ENCODE measurements around the gene C2CD3.
"Not testable (repeated sequence)": the region's sequence is repeated elsewhere in the genome, so short reads cannot be mapped to it uniquely, and the experiment has no call there.

The C2CD3 gene

GRCh38 chr11:74077193-74077592 lies 93.6 kb downstream of the C2CD3 start:
- DNase-seq (ENCODE audit: low spot score), result no peak
- POLR2A ChIA-PET (ENCODE audit: low non-redundant PET), result no interaction called here
- CTCF ChIA-PET, result no interaction called here
- no peak for TF ChIP-seq CTCF (conservative IDR thresholded peaks at IDR 0.05; ENCODE audit: low read depth)
- no peak overlapping the region for H3K27ac ChIP-seq

- CTCF ChIA-PET, result no interaction called here
These were observed 98.1 kb downstream of the C2CD3 start for GRCh38 chr11:74072721-74073120.

GRCh38 chr11:74072286-74072685 lies 98.5 kb downstream of the C2CD3 start:
- ChIA-PET POLR2A (ENCODE audit: low non-redundant PET) (no interaction called here), CTCF (no interaction called here)
- H3K27ac ChIP-seq, result no peak overlapping the region
- DNase-seq (ENCODE audit: low spot score), result no peak
- no peak for TF ChIP-seq CTCF (conservative IDR thresholded peaks at IDR 0.05; ENCODE audit: low read depth)

More at GRCh38 chr11:74072721-74073120, 98.1 kb downstream of the C2CD3 start:
- DNase-seq (ENCODE audit: low spot score), result no peak
- POLR2A ChIA-PET (ENCODE audit: low non-redundant PET), result no interaction called here
- TF ChIP-seq CTCF (conservative IDR thresholded peaks at IDR 0.05; ENCODE audit: low read depth), result no peak
- no peak overlapping the region for H3K27ac ChIP-seq

DNA sequence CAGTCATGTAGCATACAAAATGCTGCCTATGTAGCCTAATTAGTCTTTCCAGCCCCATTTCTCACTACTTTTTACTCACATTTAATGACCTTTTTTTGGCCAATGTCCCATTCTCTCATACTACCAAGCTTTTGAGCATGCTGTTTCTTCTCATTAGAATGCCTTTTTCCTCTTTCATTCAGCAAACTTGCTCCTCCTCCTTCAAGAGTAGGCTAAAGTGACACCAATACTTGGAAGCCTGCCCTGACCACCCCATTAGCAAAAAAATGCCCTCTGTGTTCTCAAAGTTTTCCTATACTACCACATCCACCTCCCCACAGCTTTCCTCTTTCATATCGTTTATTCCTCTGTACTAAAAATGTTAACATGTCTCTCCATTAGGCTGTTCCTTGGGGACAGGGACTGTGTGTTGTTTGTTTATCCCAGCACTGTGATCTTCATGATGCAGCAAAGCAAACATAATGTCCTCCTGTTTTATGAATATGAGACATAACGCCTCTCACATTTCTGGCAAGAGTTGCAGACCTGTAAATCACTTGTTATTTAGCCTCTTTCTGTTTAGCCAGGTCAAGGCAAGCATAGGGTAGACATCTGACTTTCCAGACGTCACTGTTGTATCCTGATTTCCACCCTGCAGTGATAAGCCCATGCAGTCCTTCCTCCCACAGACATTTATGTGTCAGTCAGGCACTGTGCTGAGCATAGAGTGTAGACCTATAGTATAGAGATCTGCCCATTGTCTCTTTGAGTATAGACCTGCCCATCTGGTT lies 99.9 kb downstream of the C2CD3 start:
- CTCF ChIA-PET, result interaction anchor here (0.6 kb wide), 1 partner anchor 232 kb away, joined by 6 read pairs; no protein-coding TSS in a partner anchor
- H3K27ac ChIP-seq, result no peak overlapping the region
- POLR2A ChIA-PET (ENCODE audit: low non-redundant PET), result no interaction called here
- DNase-seq (ENCODE audit: low spot score), result no peak
- no peak for TF ChIP-seq CTCF (conservative IDR thresholded peaks at IDR 0.05; ENCODE audit: low read depth)

DNA sequence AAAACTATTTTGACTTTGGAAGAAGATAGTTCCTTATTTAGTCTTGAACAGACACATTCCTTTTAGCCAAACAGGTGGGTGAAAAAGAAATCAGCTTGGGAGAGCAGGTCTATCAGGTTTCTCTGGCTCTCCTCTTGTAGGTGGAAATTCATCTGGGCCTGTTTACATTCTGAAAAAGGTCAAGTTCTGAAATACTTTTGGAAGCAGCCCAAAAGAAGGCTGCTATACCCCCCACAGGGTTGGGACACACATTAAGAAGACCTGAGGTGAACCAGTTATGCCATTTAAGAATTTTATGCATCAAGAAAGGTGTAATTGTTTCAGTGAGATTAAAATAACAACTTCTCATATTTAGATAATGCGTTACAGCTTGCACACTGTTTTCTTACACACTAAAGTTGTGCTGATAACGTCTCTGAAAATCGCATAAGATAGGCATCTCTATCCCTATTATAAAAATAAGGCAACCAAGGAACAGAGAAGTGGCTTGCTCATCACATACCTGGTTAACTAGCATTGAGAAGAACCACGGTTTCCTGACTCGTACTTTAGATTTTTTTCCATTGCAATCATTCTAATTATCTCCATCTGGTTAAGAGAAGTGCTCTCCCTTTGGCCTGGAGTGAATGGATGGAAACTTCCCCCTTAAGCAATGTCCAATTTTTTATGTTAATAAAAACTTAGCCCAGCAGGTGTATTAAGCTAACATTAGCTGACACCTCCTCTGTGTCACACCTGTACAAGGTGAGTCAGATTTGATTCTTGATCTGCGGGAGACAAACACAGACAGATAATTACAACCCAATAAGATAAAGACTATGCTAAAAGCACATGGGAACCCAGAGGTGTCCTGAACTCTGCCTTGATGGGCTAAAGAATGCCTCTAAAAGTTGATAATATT lies 101.4 kb downstream of the C2CD3 start:
- ChIA-PET CTCF (interaction anchor here (0.6 to 0.8 kb wide), 2 partner anchors 10 to 20 kb away, joined by 4 to 5 read pairs; no protein-coding TSS in a partner anchor), POLR2A (ENCODE audit: low non-redundant PET) (no interaction called here)
- DNase-seq (ENCODE audit: low spot score), result no peak
- TF ChIP-seq CTCF (conservative IDR thresholded peaks at IDR 0.05; ENCODE audit: low read depth), result no peak
- H3K27ac ChIP-seq, result no peak overlapping the region

- H3K27ac ChIP-seq; DNase-seq (ENCODE audit: low spot score); POLR2A ChIA-PET (ENCODE audit: low non-redundant PET): not testable (repeated sequence)
- CTCF ChIA-PET, result interaction anchor here (0.7 kb wide), 1 partner anchor 133 kb away, joined by 4 read pairs; no protein-coding TSS in a partner anchor
These were observed 104.1 kb downstream of the C2CD3 start for GRCh38 chr11:74066663-74067062.

- CTCF ChIA-PET; H3K27ac ChIP-seq; DNase-seq (ENCODE audit: low spot score); POLR2A ChIA-PET (ENCODE audit: low non-redundant PET): not testable (repeated sequence)
These were observed 105.3 kb downstream of the C2CD3 start for GRCh38 chr11:74065534-74065933.

GRCh38 chr11:74063628-74064027 lies 107.2 kb downstream of the C2CD3 start:
- POLR2A ChIA-PET (ENCODE audit: low non-redundant PET); H3K27ac ChIP-seq; CTCF ChIA-PET; DNase-seq (ENCODE audit: low spot score): not testable (repeated sequence)

GRCh38 chr11:74061599-74061998 lies 109.2 kb downstream of the C2CD3 start:
- POLR2A ChIA-PET (ENCODE audit: low non-redundant PET), result not testable (repeated sequence)

More at GRCh38 chr11:74061599-74061998, 109.2 kb downstream of the C2CD3 start:
- CTCF ChIA-PET; H3K27ac ChIP-seq; DNase-seq (ENCODE audit: low spot score): not testable (repeated sequence)
